H7 (cell line): ENCODE results near the gene SBNO2. TPM values are rescaled to one million over a fixed set of nuclear protein-coding genes. Genes with fewer than 3 reads are reported as not detected.

Experiments
- DNase-seq: peaks from one replicate; pipeline ENCODE4 v3.0.0; 2012
- H3K27me3 ChIP-seq: 2 replicates; pipeline ENCODE4 v1.6.0; 2011; ENCODE audit warnings: mild to moderate bottlenecking, low read length; ENCODE audit not compliant: control insufficient read depth, insufficient read depth
- H3K36me3 ChIP-seq: replicated peaks from 2 replicates; pipeline ENCODE4 v1.5.1; 2011; ENCODE audit warnings: low read length; ENCODE audit not compliant: control insufficient read depth, insufficient read depth
- H3K4me3 ChIP-seq: 2 replicates; pipeline ENCODE4 v1.5.1; 2011; ENCODE audit warnings: low read depth, mild to moderate bottlenecking, control low read depth, low read length, moderate library complexity; ENCODE audit not compliant: insufficient read depth
- total RNA-seq: library from RNA; depleted of rRNA; stranded (reverse); fragments of >200 nt; shearing (Covaris generic); gene quantifications from 2 replicates; pipeline ENCODE4 v1.2.3, GENCODE V29; 2014; rRNA removed

Gene SBNO2
- total RNA-seq, 1 experiment from 2014 or later, result 31.4 TPM

DNA sequence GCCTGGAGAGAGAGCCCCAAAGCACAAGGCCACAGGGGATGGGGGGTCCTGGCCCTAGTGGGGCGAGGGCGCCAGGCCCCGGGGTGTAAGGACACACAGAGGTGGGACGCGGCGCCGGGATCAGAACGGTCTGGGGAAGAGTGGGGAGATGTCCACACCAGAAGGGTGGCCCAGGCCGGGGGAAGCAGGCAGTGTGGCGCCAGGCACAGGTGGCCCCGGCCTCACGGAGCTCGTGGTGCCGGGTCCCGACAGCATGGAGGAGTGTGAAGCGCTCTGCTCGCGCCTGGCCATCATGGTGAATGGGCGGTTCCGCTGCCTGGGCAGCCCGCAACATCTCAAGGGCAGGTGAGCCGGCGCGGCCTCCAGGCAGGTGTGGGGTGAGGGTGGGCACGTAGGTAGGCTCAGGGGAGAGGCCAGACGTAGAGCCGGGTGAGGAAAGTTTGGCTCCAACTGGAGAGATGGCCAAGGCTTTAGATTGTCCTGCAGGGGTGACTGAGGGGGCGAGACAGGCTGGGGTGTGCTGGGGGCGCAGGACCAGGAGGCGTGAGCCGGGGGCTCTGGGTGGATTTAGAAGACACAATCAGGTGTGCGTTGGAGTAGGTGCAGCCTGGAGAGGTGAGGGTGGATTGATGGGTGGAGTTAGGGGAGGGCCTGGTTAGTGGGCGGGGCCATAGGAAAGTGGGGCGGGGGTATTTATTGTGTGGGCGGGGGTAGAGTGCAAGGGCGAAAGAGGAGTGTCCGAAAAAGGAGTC lies 110.0 kb downstream of the SBNO2 start:
- Histone ChIP-seq H3K4me3 (peak overlapping the region; percentile 52), H3K36me3 (peaks cover 1% of the 10 kb centered on the region; the same call in 1 of the 2 replicates), H3K27me3 (peaks cover 26% of the 10 kb centered on the region)
- peak; percentile 94 for DNase-seq

DNA sequence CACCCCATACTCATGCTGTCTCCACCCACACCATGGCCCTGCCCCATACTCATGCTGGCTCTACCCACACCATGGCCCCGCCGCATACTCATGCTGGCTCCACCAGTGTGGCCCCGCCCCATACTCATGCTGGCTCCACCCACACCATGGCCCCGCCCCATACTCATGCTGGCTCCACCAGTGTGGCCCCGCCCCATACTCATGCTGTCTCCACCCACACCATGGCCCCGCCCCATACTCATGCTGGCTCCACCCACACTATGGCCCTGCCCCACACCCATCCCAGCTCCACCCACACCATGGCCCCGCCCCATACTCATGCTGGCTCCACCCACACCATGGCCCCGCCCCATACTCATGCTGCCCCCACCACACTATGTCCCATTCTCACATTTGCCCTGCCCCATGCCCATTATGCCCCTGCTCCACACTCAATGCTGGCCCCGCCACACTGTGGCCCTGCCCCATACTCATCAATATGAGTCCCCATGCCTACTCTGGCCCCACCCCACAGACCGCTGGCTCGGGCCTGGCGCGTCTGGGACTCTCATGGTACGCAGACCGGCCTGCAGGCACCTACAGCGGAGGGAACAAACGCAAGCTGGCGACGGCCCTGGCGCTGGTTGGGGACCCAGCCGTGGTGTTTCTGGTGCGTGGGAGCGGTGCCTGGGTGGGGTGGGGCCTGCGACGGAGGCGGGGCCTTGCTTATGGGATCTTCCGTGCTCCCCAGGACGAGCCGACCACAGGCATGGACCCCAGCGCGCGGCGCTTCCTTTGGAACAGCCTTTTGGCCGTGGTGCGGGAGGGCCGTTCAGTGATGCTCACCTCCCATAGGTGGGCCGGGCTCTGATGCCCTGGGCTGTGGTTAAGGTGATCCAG lies 110.8 kb downstream of the SBNO2 start:
- Histone ChIP-seq H3K4me3 (peak overlapping the region; percentile 39), H3K36me3 (peaks cover 1% of the 10 kb centered on the region; the same call in 1 of the 2 replicates), H3K27me3 (peaks cover 23% of the 10 kb centered on the region)
- DNase-seq, result peak; percentile 88

DNA sequence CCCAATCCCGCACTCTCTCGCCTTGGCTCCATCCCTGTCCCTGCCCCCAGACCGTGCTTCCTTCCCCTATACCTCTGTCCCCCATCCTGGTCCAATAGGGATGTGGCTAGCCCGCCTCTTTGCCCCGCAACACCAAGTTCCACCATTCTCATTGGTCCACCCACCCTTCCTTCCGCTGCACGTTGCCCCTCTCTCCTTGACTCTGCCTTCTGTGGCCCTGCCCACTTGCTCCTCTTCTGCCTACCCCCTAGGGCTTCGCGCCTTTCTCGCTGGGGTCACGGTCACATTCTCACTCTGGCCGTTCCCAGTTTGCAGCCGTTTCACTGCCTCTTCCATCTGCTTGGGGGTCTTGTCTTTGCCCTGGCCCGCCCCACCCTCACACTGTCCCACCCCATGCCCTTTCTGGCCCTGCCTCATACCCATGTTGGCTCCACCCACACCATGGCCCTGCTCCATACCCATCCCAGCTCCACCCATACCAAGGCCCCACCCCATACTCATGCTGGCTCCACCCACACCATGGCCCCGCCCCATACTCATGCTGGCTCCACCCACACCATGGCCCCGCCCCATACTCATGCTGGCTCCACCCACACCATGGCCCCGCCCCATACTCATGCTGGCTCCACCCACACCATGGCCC lies 111.6 kb downstream of the SBNO2 start:
- H3K27me3 ChIP-seq, result peaks cover 21% of the 10 kb centered on the region
- H3K36me3 ChIP-seq, result peaks cover 1% of the 10 kb centered on the region; the same call in 1 of the 2 replicates
- peak overlapping the region; percentile 59 for H3K4me3 ChIP-seq
- DNase-seq, result peak; percentile 93

DNA sequence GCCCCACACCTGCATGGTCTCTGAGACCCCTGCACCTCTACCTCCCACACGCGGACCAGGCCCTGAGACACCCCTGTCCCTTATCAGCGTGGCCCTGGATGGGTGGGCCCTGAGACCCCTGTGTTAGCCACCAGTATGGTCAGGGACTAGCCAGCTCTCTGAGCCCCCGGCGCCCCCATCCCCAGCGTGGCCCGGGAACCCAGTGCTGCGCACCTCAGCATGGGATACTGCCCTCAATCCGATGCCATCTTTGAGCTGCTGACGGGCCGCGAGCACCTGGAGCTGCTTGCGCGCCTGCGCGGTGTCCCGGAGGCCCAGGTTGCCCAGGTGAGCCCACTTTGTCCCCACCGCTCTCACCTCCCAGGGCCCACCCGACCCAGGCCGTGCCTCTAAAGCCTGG lies 112.1 kb downstream of the SBNO2 start:
- Histone ChIP-seq H3K36me3 (peaks cover 1% of the 10 kb centered on the region; the same call in 1 of the 2 replicates), H3K27me3 (peaks cover 16% of the 10 kb centered on the region), H3K4me3 (peak overlapping the region; percentile 59)
- DNase-seq, result no peak

DNA sequence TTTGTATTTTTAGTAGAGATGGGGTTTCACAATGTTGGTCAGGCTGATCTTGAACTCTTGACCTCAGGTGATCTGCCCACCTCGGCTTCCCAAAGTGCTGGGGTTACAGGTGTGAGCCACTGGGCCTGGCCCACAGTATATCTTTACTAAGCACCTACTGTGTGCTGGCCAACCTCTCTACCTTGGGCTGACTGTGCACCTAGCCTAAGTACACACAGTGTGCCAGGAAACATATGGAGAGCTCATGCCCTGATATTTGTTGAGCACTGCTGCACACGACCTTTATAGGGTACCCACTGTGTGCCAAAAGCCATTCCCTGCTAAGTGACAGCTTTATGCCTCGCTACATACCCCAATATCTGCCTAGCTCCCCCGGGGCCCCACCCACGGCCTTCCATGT lies 113.4 kb downstream of the SBNO2 start:
- Histone ChIP-seq H3K4me3 (no peak overlapping the region), H3K36me3 (peaks cover 1% of the 10 kb centered on the region; the same call in 1 of the 2 replicates), H3K27me3 (peaks cover 7% of the 10 kb centered on the region)
- DNase-seq, result no peak

DNA sequence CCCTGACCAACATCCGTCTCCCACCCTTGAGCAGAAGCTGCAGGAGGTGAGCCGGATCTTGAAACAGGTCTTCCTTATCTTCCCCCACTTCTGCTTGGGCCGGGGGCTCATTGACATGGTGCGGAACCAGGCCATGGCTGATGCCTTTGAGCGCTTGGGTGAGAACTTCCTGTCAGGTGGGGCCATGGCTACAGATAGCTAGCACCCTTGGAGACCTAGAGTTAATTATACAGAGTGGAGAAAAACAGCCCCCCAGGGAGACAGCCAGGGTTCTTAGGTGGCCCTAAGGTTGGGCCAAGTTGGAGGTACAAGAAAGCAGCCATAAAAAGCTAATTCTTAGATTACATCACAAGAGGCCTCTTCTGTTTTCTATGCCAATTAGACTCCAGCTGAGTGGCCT lies 116.0 kb downstream of the SBNO2 start:
- DNase-seq, result no peak
- no peak overlapping the region for H3K4me3 ChIP-seq
- no peaks in the 10 kb centered on the region for H3K27me3 ChIP-seq
- H3K36me3 ChIP-seq, result peaks cover 1% of the 10 kb centered on the region; the same call in 1 of the 2 replicates

Other genes starting within 250 kb of the SBNO2 start
- 85.4 and 92.6 TPM in 2 replicates for gene ARID3A, start 248.2 kb downstream of the SBNO2 start, total RNA-seq
- gene WDR18, start 189.9 kb downstream of the SBNO2 start, total RNA-seq, result 107 and 140 TPM in 2 replicates
- 0.03 and 0.07 TPM in 2 replicates for gene GRIN3B, start 173.8 kb downstream of the SBNO2 start, total RNA-seq
- 153 and 185 TPM in 2 replicates for gene TMEM259, start 153.1 kb downstream of the SBNO2 start, total RNA-seq
- not detected in 2 replicates for gene RNU6-2, start 152.7 kb downstream of the SBNO2 start, total RNA-seq
- gene CNN2, start 147.7 kb downstream of the SBNO2 start, total RNA-seq, result 440 and 495 TPM in 2 replicates
- gene ABCA7, start 134.2 kb downstream of the SBNO2 start, total RNA-seq, result 17.9 and 19.7 TPM in 2 replicates
- gene ARHGAP45, start 107.1 kb downstream of the SBNO2 start, total RNA-seq, result 46.0 and 48.7 TPM in 2 replicates
- gene POLR2E, start 78.9 kb downstream of the SBNO2 start, total RNA-seq, result 226 and 283 TPM in 2 replicates
- 620 and 671 TPM in 2 replicates for gene GPX4, start 70.3 kb downstream of the SBNO2 start, total RNA-seq
- 96.3 and 99.0 TPM in 2 replicates for gene STK11, start 31.5 kb upstream of the SBNO2 start, total RNA-seq
- 6.7 and 9.8 TPM in 2 replicates for gene CBARP, start 63.7 kb upstream of the SBNO2 start, total RNA-seq
- 44.7 and 53.1 TPM in 2 replicates for gene ATP5F1D, start 67.5 kb upstream of the SBNO2 start, total RNA-seq
- gene MIDN, start 74.3 kb upstream of the SBNO2 start, total RNA-seq, result 35.1 and 50.3 TPM in 2 replicates
- 219 and 221 TPM in 2 replicates for gene CIRBP, start 95.1 kb upstream of the SBNO2 start, total RNA-seq
- 78.0 and 83.1 TPM in 2 replicates for gene FAM174C, start 101.3 kb upstream of the SBNO2 start, total RNA-seq
- gene EFNA2, start 111.6 kb upstream of the SBNO2 start, total RNA-seq, result 12.4 and 20.2 TPM in 2 replicates
- gene NDUFS7, start 209.6 kb upstream of the SBNO2 start, total RNA-seq, result 125 and 140 TPM in 2 replicates
- gene GAMT, start 227.3 kb upstream of the SBNO2 start, total RNA-seq, result 12.3 and 31.6 TPM in 2 replicates
- 196 and 198 TPM in 2 replicates for gene DAZAP1, start 233.3 kb upstream of the SBNO2 start, total RNA-seq